Spinal cord (tissue), 10 donors: ENCODE results near the gene MAPKAPK5. TPM values are rescaled to one million over a fixed set of nuclear protein-coding genes. Genes with fewer than 3 reads are reported as not detected.

ENCODE experiments used
- DNase-seq, 6 donors: peaks; one replicate each; pipeline versions ENCODE4 v3.0.0 to v3.0.0-alpha.2; 2013 to 2015; ENCODE audit warnings: low spot score in 6 of 6, low read depth in 4 of 6
- H3K27ac ChIP-seq: one replicate; pipeline ENCODE4 v1.5.1; 2013; ENCODE audit warnings: low read depth, low read length, control low read depth
- H3K27me3 ChIP-seq: one replicate; pipeline ENCODE4 v1.6.1; 2013; ENCODE audit warnings: low read length; ENCODE audit not compliant: control insufficient read depth, insufficient read depth
- H3K36me3 ChIP-seq: one replicate; pipeline ENCODE4 v1.6.1; 2013; ENCODE audit warnings: low read length; ENCODE audit not compliant: control insufficient read depth, insufficient read depth
- H3K4me1 ChIP-seq: one replicate; pipeline ENCODE4 v1.6.1; 2013; ENCODE audit warnings: low read length; ENCODE audit not compliant: control insufficient read depth, insufficient read depth
- H3K4me3 ChIP-seq: one replicate; pipeline ENCODE4 v1.5.1; 2013; ENCODE audit warnings: low read depth, low read length, control low read depth
- H3K9me3 ChIP-seq: one replicate; pipeline ENCODE4 v1.6.1; 2013; ENCODE audit warnings: low read length; ENCODE audit not compliant: control insufficient read depth, insufficient read depth
- WGBS: methylation state at CpG from one replicate; pipeline ENCODE4 v1.1.5; 2013; ENCODE audit warnings: missing lambda C conversion rate; ENCODE audit not compliant: insufficient coverage; 5-methylcytosine and 5-hydroxymethylcytosine counted together
- polyA plus RNA-seq, 2 donors: library from polyadenylated mRNA; unstranded; fragments of 120-200 nt; gene quantifications; one replicate each; pipeline ENCODE4 v1.2.1, GENCODE V29; 2013; ENCODE audit not compliant: insufficient read length in 2 of 2
- total RNA-seq, 2 donors: library from RNA; depleted of rRNA in 1 of 2; stranded (reverse); fragments of 120-200 nt in 1 of 2; fragments of >200 nt in 1 of 2; gene quantifications; one replicate each; pipeline versions ENCODE4 v1.2.3 to v1.2.4, GENCODE V29; 2013 to 2014
- donor health status: healthy.

MAPKAPK5 gene
- total and polyA plus RNA-seq, 4 donors: 39.1 to 54.8 (median 47.8) TPM

- DNase-seq: no peak
- Histone ChIP-seq H3K4me1 (no peaks in the 10 kb centered on the region), H3K27me3 (no peaks in the 10 kb centered on the region), H3K4me3 (no peak overlapping the region), H3K9me3 (no peaks in the 10 kb centered on the region), H3K27ac (no peak overlapping the region), H3K36me3 (peaks cover 12% of the 10 kb centered on the region)
- 63% methylated on average over 2 of the region's 4 CpGs for WGBS
Measured at GRCh38 chr12:111901182-111901581, 59.2 kb downstream of the MAPKAPK5 start.

GRCh38 chr12:111904446-111904975 is 62.5 kb downstream of the MAPKAPK5 start:
- no peak overlapping the region for H3K4me3 ChIP-seq
- peaks cover 12% of the 10 kb centered on the region for H3K36me3 ChIP-seq
- no peak overlapping the region for H3K27ac ChIP-seq
- peaks cover 2% of the 10 kb centered on the region for H3K9me3 ChIP-seq
- DNase-seq: no peak
- no peaks in the 10 kb centered on the region for H3K4me1 ChIP-seq
- no peaks in the 10 kb centered on the region for H3K27me3 ChIP-seq

- no peak for DNase-seq
- peaks cover 2% of the 10 kb centered on the region for H3K9me3 ChIP-seq
- peaks cover 7% of the 10 kb centered on the region for H3K36me3 ChIP-seq
- no peak overlapping the region for H3K4me3 ChIP-seq
- 96% methylated on average over 3 of the region's 3 CpGs for WGBS
- H3K4me1 ChIP-seq: no peaks in the 10 kb centered on the region
- no peak overlapping the region for H3K27ac ChIP-seq
- H3K27me3 ChIP-seq: no peaks in the 10 kb centered on the region
Measured at GRCh38 chr12:111905502-111905901, 63.5 kb downstream of the MAPKAPK5 start.

DNA sequence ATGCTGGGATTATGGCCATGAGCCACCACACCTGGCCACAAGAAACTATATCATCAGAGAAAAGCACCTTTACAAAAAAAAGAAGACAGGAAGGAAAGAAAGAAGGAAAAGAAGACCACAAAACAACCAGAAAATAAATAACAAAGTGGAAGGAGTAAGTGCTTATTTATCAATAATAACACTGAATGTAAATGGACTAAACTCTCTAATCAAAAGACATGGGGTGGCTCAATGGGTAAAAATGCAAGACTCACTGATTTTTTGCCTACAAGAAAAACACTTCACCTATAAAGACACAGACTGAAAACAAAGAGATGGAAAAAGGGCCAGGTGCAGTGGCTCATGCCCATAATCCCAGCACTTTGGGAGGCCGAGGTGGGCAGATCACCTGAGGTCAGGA is 65.7 kb downstream of the MAPKAPK5 start:
- no peaks in the 10 kb centered on the region for H3K27me3 ChIP-seq
- peaks cover 2% of the 10 kb centered on the region for H3K9me3 ChIP-seq
- no peak overlapping the region for H3K4me3 ChIP-seq
- no peaks in the 10 kb centered on the region for H3K4me1 ChIP-seq
- peaks cover 5% of the 10 kb centered on the region for H3K36me3 ChIP-seq
- no peak for DNase-seq
- no peak overlapping the region for H3K27ac ChIP-seq
- 100% methylated on average over 1 of the region's 1 CpG for WGBS

DNA sequence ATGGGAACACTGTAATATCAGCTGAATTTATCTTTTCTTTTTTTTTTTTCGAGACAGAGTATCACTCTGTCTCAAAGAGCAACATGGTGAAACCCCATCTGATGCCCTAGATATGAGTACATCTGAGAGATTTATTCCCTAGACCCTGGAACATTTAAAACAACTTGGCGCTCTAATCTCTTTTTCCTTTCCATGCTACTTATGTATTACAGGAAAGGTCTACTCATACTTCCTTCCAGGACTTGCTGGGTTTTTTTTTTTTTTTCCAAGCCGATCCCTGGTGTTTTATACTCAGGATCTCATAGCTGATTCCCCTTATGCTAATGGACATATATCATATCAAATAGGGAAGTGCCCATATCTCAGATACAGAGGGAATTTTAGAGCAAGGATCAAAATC is 83.1 kb downstream of the MAPKAPK5 start:
- no peaks in the 10 kb centered on the region for H3K4me1 ChIP-seq
- H3K4me3 ChIP-seq: no peak overlapping the region
- H3K36me3 ChIP-seq: no peaks in the 10 kb centered on the region
- no peak overlapping the region for H3K27ac ChIP-seq
- no peaks in the 10 kb centered on the region for H3K9me3 ChIP-seq
- no peak for DNase-seq
- no CpG with 5 or more reads among the region's 3 CpGs for WGBS
- H3K27me3 ChIP-seq: no peaks in the 10 kb centered on the region

GRCh38 chr12:111926631-111927030 is 84.6 kb downstream of the MAPKAPK5 start:
- Histone ChIP-seq H3K9me3 (no peaks in the 10 kb centered on the region), H3K36me3 (no peaks in the 10 kb centered on the region), H3K27me3 (no peaks in the 10 kb centered on the region), H3K4me3 (no peak overlapping the region), H3K4me1 (no peaks in the 10 kb centered on the region), H3K27ac (no peak overlapping the region)
- no CpG with 5 or more reads among the region's 2 CpGs for WGBS
- DNase-seq: no peak

- Histone ChIP-seq H3K27ac (no peak overlapping the region), H3K4me3 (no peak overlapping the region), H3K36me3 (no peaks in the 10 kb centered on the region), H3K9me3 (no peaks in the 10 kb centered on the region), H3K4me1 (no peaks in the 10 kb centered on the region), H3K27me3 (no peaks in the 10 kb centered on the region)
- WGBS: 100% methylated on average over 3 of the region's 5 CpGs
- no peak for DNase-seq
Measured at GRCh38 chr12:111927346-111927745, 85.3 kb downstream of the MAPKAPK5 start.

DNA sequence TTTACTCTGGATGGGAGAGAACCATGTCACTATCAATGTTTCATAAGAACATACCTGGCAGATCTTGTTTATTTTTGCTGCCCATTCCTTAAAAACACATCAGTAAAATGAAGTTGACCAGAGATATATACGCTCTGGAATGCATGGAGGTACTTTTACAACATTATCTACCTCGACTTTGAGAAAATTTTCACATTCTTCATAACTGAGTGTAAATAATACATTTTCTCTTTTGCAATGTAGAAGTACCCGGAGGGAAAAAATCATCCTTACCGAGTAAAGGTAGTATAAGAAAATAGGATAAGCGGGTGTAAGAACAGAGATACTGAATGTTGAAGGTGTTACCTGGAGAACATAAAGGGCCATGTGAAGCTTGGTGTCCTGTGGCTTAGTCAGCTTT is 90.2 kb downstream of the MAPKAPK5 start:
- WGBS: 67% methylated on average over 3 of the region's 5 CpGs
- Histone ChIP-seq H3K36me3 (no peaks in the 10 kb centered on the region), H3K9me3 (no peaks in the 10 kb centered on the region), H3K27ac (no peak overlapping the region), H3K4me1 (no peaks in the 10 kb centered on the region), H3K27me3 (no peaks in the 10 kb centered on the region), H3K4me3 (no peak overlapping the region)
- DNase-seq: no peak

- Histone ChIP-seq H3K4me1 (no peaks in the 10 kb centered on the region), H3K27ac (no peak overlapping the region), H3K36me3 (no peaks in the 10 kb centered on the region), H3K27me3 (no peaks in the 10 kb centered on the region), H3K4me3 (no peak overlapping the region), H3K9me3 (no peaks in the 10 kb centered on the region)
- DNase-seq: no peak
Measured at GRCh38 chr12:111936869-111937268, 94.8 kb downstream of the MAPKAPK5 start.

DNA sequence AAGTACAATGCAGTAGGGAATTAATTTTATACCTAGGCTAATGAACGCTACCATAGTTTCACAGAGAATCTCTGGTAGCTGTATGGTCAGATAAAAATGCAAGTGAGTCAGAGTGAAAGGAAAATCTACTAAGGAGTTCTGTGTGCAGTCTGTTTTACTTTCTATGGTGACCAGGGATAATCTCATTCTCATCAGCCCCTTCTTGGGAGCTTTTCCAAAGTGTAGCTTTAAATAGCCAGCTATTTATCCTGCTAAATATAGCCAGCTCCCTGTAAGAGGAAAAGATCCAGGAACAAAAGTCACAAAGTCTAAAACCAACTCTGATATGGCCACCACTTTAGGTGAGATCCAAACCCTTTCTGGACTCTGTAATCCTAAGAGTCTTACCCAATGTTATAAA is 95.4 kb downstream of the MAPKAPK5 start:
- H3K4me3 ChIP-seq: no peak overlapping the region
- no peaks in the 10 kb centered on the region for H3K4me1 ChIP-seq
- no peaks in the 10 kb centered on the region for H3K27me3 ChIP-seq
- H3K36me3 ChIP-seq: no peaks in the 10 kb centered on the region
- H3K9me3 ChIP-seq: no peaks in the 10 kb centered on the region
- H3K27ac ChIP-seq: no peak overlapping the region
- DNase-seq: no peak
- WGBS: no CpG with 5 or more reads among the region's 1 CpG
